HepG2 (cell line): ENCODE measurements around the gene TCF12. TPM values are rescaled to one million over a fixed set of nuclear protein-coding genes. Genes with fewer than 3 reads are reported as not detected.

Experiments used
- ATAC-seq: fragments of 200-7000 bp; cut with Tn5 transposase; 3 replicates; pipeline ENCODE4 v1.9.1; 2020; ENCODE audit warnings: mild to moderate bottlenecking, moderate library complexity
- BruUV-seq: library from RNA; stranded (reverse); fragments of 400-500 nt; replicated peaks from 2 replicates; lab custom pipeline; 2021; lab: Mats Ljungman, UMichigan
- CTCF ChIA-PET: fragments of 300-600 bp; formaldehyde crosslinking; extraction: SDS; loops from one replicate; lab custom pipeline; 2021; ENCODE audit warnings: low total read pairs, inconsistent platforms, low intra/inter-chr PET ratio; lab: Yijun Ruan, JAX
- POLR2A ChIA-PET: fragments of 350-600 bp; sonication (Branson Sonifier 250); formaldehyde crosslinking; loops from one replicate; lab custom pipeline; 2020; ENCODE audit warnings: antibody characterized with exemption, inconsistent platforms; lab: Yijun Ruan, JAX
- DNase-seq: peaks from one replicate; pipeline ENCODE4 v3.0.0-alpha.2; 2015; ENCODE audit warnings: low spot score
- FAIRE-seq: peaks from 3 replicates; lab custom pipeline; 2011; peaks lifted over from hg19 to GRCh38; lab: Jason Lieb, UNC
- H2AFZ ChIP-seq: one replicate; pipeline ENCODE4 v1.6.1; 2011; ENCODE audit warnings: low read length, inconsistent platforms
- H3K27ac ChIP-seq: fragments of 300-600 bp; 3 replicates; pipeline ENCODE4 v1.8.0; 2011; ENCODE audit warnings: mixed run types, mild to moderate bottlenecking, mixed read lengths, low read length, inconsistent platforms; ENCODE audit not compliant: insufficient read depth; ENCODE audit errors: extremely low read length
- H3K27me3 ChIP-seq, 2 experiments: fragments of 200-600 bp in 1 of 2; 2 replicates in 1 of 2; 3 replicates in 1 of 2; pipeline versions ENCODE4 v1.6.0 to v1.8.0; 2011; ENCODE audit warnings: low read length in 2 of 2, mild to moderate bottlenecking in 2 of 2, moderate library complexity in 2 of 2, inconsistent platforms in 1 of 2; ENCODE audit not compliant: insufficient read depth in 2 of 2, control insufficient read depth in 1 of 2
- H3K36me3 ChIP-seq, 2 experiments: fragments of 200-600 bp in 1 of 2; replicated peaks in 1 of 2; 2 replicates in 1 of 2; 3 replicates in 1 of 2; pipeline versions ENCODE4 v1.5.1 to v1.8.0; 2011; ENCODE audit warnings: low read length in 2 of 2, inconsistent platforms in 1 of 2; ENCODE audit not compliant: insufficient read depth in 2 of 2, control insufficient read depth in 1 of 2
- H3K4me1 ChIP-seq: 2 replicates; pipeline ENCODE4 v1.5.1; 2012; ENCODE audit warnings: low read length, inconsistent platforms; ENCODE audit not compliant: insufficient read depth
- H3K4me2 ChIP-seq: 2 replicates; pipeline ENCODE4 v1.6.0; 2011; ENCODE audit warnings: low read depth, low read length, inconsistent platforms
- H3K4me3 ChIP-seq, 3 experiments: fragments of 200-600 bp in 1 of 3; sonication (generic), shearing (Covaris generic) in 1 of 3; replicated peaks in 1 of 3; 2 replicates each; pipeline ENCODE4 v1.5.1; 2011 to 2016; ENCODE audit warnings: low read length in 3 of 3, inconsistent platforms in 2 of 3, low read depth in 2 of 3, mild to moderate bottlenecking in 2 of 3, control low read depth in 1 of 3, mixed read lengths in 1 of 3; ENCODE audit not compliant: insufficient read depth in 1 of 3
- H3K79me2 ChIP-seq: one replicate; pipeline ENCODE4 v1.6.1; 2011; ENCODE audit warnings: low read length, inconsistent platforms; ENCODE audit not compliant: insufficient read depth
- H3K9ac ChIP-seq: 2 replicates; pipeline ENCODE4 v1.6.0; 2011; ENCODE audit warnings: mild to moderate bottlenecking, low read depth, low read length, inconsistent platforms; ENCODE audit not compliant: insufficient read depth
- H3K9me3 ChIP-seq: 2 replicates; pipeline ENCODE4 v1.5.1; 2012; ENCODE audit warnings: mild to moderate bottlenecking, low read length
- H4K20me1 ChIP-seq: 2 replicates; pipeline ENCODE4 v1.6.0; 2011; ENCODE audit warnings: inconsistent platforms, mild to moderate bottlenecking, low read length, moderate library complexity; ENCODE audit not compliant: insufficient read depth
- HNRNPK ChIP-seq: fragments of 200-400 bp; formaldehyde crosslinking; IDR thresholded peaks from 2 replicates; pipeline ENCODE4 v1.6.1; 2018; ENCODE audit warnings: low read length, low read depth, moderate library complexity, mild to moderate bottlenecking; ENCODE audit not compliant: poor library complexity, severe bottlenecking
- ZFP37 ChIP-seq: sonication (generic); formaldehyde crosslinking; IDR thresholded peaks from 2 replicates; pipeline ENCODE4 v1.4.0; 2020; ENCODE audit warnings: missing genetic modification reagents, borderline replicate concordance
- ZNF121 ChIP-seq: sonication (generic); formaldehyde crosslinking; IDR thresholded peaks from 2 replicates; pipeline ENCODE4 v1.5.0; 2020; ENCODE audit warnings: mild to moderate bottlenecking, missing genetic modification reagents
- ZNF766 ChIP-seq: sonication (generic); formaldehyde crosslinking; IDR thresholded peaks from 2 replicates; pipeline ENCODE4 v1.5.0; 2020; ENCODE audit warnings: missing genetic modification reagents, borderline replicate concordance
- WGBS: methylation state at CpG from one replicate; pipeline ENCODE4 v1.1.6; 2017; ENCODE audit warnings: low lambda C conversion rate; 5-methylcytosine and 5-hydroxymethylcytosine counted together
- in situ Hi-C: cut with HindIII; loops from 2 replicates; pipeline ENCODE4 v1.10.0; 2017; ENCODE audit warnings: low pct_unique_long_range_greater_than_20kb; ENCODE audit not compliant: extremely low pct_ligation_motif_present
- intact Hi-C: fragments of 100-400 bp; cut with micrococcal nuclease; formaldehyde crosslinking; loops from one replicate; pipeline ENCODE4 v1.10.0; 2022; ENCODE audit not compliant: unreplicated experiment
- polyA plus RNA-seq, 8 experiments: library from polyadenylated mRNA; depleted of rRNA in 3 of 8; stranded (reverse) in 7 of 8; unstranded in 1 of 8; fragments of >200 nt; fragmentation: Illumina TruSeq in 4 of 8; extraction: Trizol in 4 of 8; gene quantifications; 2 replicates each; pipeline versions ENCODE4 v1.2.1 to v1.2.3, GENCODE V29; 2011 to 2016; ENCODE audit warnings: low read depth in 4 of 8, missing spikeins in 1 of 8, mixed read lengths in 1 of 8; ENCODE audit not compliant: insufficient read depth in 1 of 8
- total RNA-seq, 5 experiments: library from RNA; depleted of rRNA; stranded (reverse); fragments of >200 nt; fragmentation: Illumina TruSeq; extraction: Trizol; gene quantifications; 2 replicates each; pipeline ENCODE4 v1.2.3, GENCODE V29; 2016; ENCODE audit warnings: low read depth in 1 of 5

Gene TCF12
- total and polyA plus RNA-seq, 2 of the 13 experiments (the other 11 are each of a cell fraction or from before 2014, with no cell fraction given), result 48.6 to 51.1 TPM

GRCh38 chr15:57278439-57278838, 360.0 kb downstream of the TCF12 start:
- intact Hi-C loops, result no loop called here
- WGBS, result 92% methylated on average over 3 of the region's 3 CpGs
- no TSS peak for BruUV-seq

GRCh38 chr15:57280464-57280863, 362.0 kb downstream of the TCF12 start:
- ChIA-PET CTCF (no interaction called here), POLR2A (no interaction called here)
- Histone ChIP-seq H3K4me1 (no peaks in the 10 kb centered on the region), H3K9me3 (no peaks in the 10 kb centered on the region), H3K79me2 (no peaks in the 10 kb centered on the region), H4K20me1 (no peaks in the 10 kb centered on the region), H3K27ac (no peak overlapping the region), H3K4me3 (no peak overlapping the region), H3K27me3 (no peaks in the 10 kb centered on the region), H3K4me2 (no peak overlapping the region), H2AFZ (no peak overlapping the region), H3K36me3 (peaks cover 11 to 45% of the 10 kb centered on the region in 2 experiments), H3K9ac (no peak overlapping the region)
- DNase-seq (no peak), ATAC-seq (no peak), FAIRE-seq (no peak)
- intact Hi-C loops, result no loop called here
- BruUV-seq, result no TSS peak
- WGBS, result 100% methylated on average over 3 of the region's 3 CpGs
- in situ Hi-C loops, result no loop called here
- 0 out of 2 replicates have a peak, but pooled peaks have one; percentile 15 for TF ChIP-seq ZNF121
- TF ChIP-seq ZNF766 (CRISPR knock-in tag), result no peak

More at GRCh38 chr15:57278439-57278838, 360.0 kb downstream of the TCF12 start:
- Histone ChIP-seq H3K9ac (no peak overlapping the region), H3K79me2 (no peaks in the 10 kb centered on the region), H3K4me1 (no peaks in the 10 kb centered on the region), H2AFZ (no peak overlapping the region), H3K27ac (no peak overlapping the region), H4K20me1 (no peaks in the 10 kb centered on the region; the same call in 1 of the 2 replicates), H3K4me3 (no peak overlapping the region), H3K27me3 (no peaks in the 10 kb centered on the region), H3K9me3 (no peaks in the 10 kb centered on the region), H3K36me3 (peaks cover 16 to 56% of the 10 kb centered on the region in 2 experiments), H3K4me2 (no peak overlapping the region)
- ATAC-seq (no peak), DNase-seq (no peak), FAIRE-seq (no peak)
- in situ Hi-C loops, result loop anchor here (10.0 kb wide), 1 partner anchor 64 kb away; no protein-coding TSS in a partner anchor
- ChIA-PET CTCF (no interaction called here), POLR2A (no interaction called here)
- no peak for TF ChIP-seq ZFP37 (CRISPR knock-in tag)
- peak; percentile 94 for TF ChIP-seq HNRNPK
